ENCODE measurements around the gene FAIM2. TPM values are rescaled to one million over a fixed set of nuclear protein-coding genes. Genes with fewer than 3 reads are reported as not detected.
A peak's percentile ranks its signal among the peaks of the same experiment; 100 is the strongest.

FAIM2 gene
- total RNA-seq, 5 donors from 2014 or later (not counting 1 experiment from before 2014, with no cell fraction given), result 0.25 to 0.30 TPM; not detected in 3

DNA sequence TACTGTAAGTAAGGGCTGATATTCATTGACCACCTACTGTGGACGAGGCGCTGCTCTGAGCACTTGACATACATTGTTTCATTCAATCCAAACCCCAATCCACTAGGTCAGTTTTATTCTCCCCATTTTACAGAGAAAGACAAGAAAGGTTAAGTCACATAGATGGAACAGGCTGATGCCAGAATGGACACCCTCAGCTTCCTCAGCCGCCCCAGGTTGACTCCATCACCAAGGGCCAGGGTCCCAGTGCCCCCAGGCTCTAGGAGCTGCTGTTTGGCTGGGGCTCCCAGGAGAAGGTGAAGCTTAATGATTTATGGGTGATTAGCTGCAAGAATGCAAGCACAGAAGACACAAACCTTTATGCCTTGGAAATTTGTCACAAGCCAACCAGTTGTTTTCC is 46.2 kb upstream of the FAIM2 start:
- Mint-ChIP-seq H3K27me3 (peaks cover 13 to 41% of the 10 kb centered on the region in 2 donors), H3K27ac (no peak overlapping the region), H3K4me1 (peaks cover 13 to 15% (median 15%) of the 10 kb centered on the region in 3 donors), H3K9me3 (no peaks in the 10 kb centered on the region), H3K36me3 (no peaks in the 10 kb centered on the region), H3K4me3 (no peak overlapping the region)
- H3K36me3 ChIP-seq (ENCODE audit: control insufficient read depth in 2 of 2, extremely low read depth in 1 of 2, insufficient read depth in 1 of 2, low read length in 1 of 2), result no peaks in the 10 kb centered on the region
- WGBS (ENCODE audit: insufficient coverage), result no CpG with 5 or more reads among the region's 3 CpGs
- H3K4me3 ChIP-seq (ENCODE audit: control insufficient read depth in 1 of 2, extremely low read depth in 1 of 2, low read length in 1 of 2), result no peak overlapping the region
- no peak for DNase-seq
- POLR2A ChIA-PET, result interaction anchor here in 1 of 2 donors (0.7 kb wide), 1 partner anchor 11 kb away, joined by 6 read pairs; no protein-coding TSS in a partner anchor
- H3K4me1 ChIP-seq (ENCODE audit: control insufficient read depth in 1 of 2, extremely low read depth in 1 of 2, insufficient read depth in 2 of 2, low read length in 2 of 2), result peaks cover 0 to 7% of the 10 kb centered on the region in 2 experiments
- H3K27me3 ChIP-seq (replicated peaks in 1 of 2; ENCODE audit: control insufficient read depth in 2 of 2, extremely low read depth in 1 of 2, insufficient read depth in 2 of 2, low read length in 1 of 2), result peaks cover 9 to 56% of the 10 kb centered on the region in 2 experiments
- CTCF ChIA-PET, result no interaction called here
- H3K9me3 ChIP-seq, result no peaks in the 10 kb centered on the region
- ATAC-seq (replicated peaks in 1 of 4), result no peak
- no peak overlapping the region for H3K27ac ChIP-seq (ENCODE audit: low read length)

GRCh38 chr12:49948866-49949845 is 45.5 kb upstream of the FAIM2 start:
- WGBS (ENCODE audit: insufficient coverage), result 76% methylated on average over 5 of the region's 13 CpGs
- H3K4me3 Mint-ChIP-seq, result no peak overlapping the region
- peaks cover 6 to 34% of the 10 kb centered on the region in 2 donors for H3K27me3 Mint-ChIP-seq
- no peak overlapping the region for H3K27ac Mint-ChIP-seq
- H3K9me3 ChIP-seq, result no peaks in the 10 kb centered on the region
- H3K27ac ChIP-seq (ENCODE audit: low read length), result no peak overlapping the region
- POLR2A ChIA-PET, result no interaction called here
- no peak for ATAC-seq (replicated peaks in 1 of 4)
- peaks cover 0 to 9% of the 10 kb centered on the region in 2 experiments for H3K4me1 ChIP-seq (ENCODE audit: control insufficient read depth in 1 of 2, extremely low read depth in 1 of 2, insufficient read depth in 2 of 2, low read length in 2 of 2)
- peaks cover 4 to 49% of the 10 kb centered on the region in 2 experiments for H3K27me3 ChIP-seq (replicated peaks in 1 of 2; ENCODE audit: control insufficient read depth in 2 of 2, extremely low read depth in 1 of 2, insufficient read depth in 2 of 2, low read length in 1 of 2)
- CTCF ChIA-PET, result no interaction called here
- no peak overlapping the region for H3K4me3 ChIP-seq (ENCODE audit: control insufficient read depth in 1 of 2, extremely low read depth in 1 of 2, low read length in 1 of 2)
- no peaks in the 10 kb centered on the region for H3K9me3 Mint-ChIP-seq
- no peak for DNase-seq
- H3K36me3 Mint-ChIP-seq, result no peaks in the 10 kb centered on the region
- peaks cover 17 to 20% (median 18%) of the 10 kb centered on the region in 3 donors for H3K4me1 Mint-ChIP-seq
- H3K36me3 ChIP-seq (ENCODE audit: control insufficient read depth in 2 of 2, extremely low read depth in 1 of 2, insufficient read depth in 1 of 2, low read length in 1 of 2), result no peaks in the 10 kb centered on the region

DNA sequence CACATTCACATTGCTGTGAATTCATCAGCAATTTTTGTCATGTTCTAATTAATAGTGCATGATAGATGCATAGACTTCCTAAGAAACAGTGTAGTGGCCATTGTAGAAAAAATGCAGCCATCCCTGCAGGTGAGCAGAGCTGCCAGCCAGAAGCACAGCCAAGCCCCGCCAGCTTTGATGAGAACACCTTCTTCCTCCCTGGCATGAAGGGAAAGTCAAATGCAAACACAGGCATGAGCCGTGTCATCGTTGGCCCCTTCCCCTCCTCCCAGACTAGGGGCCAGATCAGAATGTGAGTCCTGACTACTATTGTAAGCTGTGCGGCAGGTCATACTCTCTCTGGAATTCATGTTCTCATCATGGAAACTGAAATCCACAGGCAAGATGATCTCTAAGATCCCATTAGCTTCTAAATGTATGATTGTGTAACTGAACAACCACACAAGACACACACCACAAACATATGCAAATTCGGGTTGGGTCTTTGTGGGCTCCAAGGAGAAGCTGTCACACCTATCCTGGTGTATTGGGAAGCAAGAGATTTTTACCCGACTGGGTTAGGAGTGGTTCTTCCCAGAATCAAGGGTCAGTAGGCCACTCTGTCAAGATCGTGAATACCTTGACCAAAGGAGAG is 44.0 kb upstream of the FAIM2 start:
- no peak overlapping the region for H3K4me3 ChIP-seq (ENCODE audit: control insufficient read depth in 1 of 2, extremely low read depth in 1 of 2, low read length in 1 of 2)
- peaks cover 2 to 42% of the 10 kb centered on the region in 2 experiments for H3K27me3 ChIP-seq (replicated peaks in 1 of 2; ENCODE audit: control insufficient read depth in 2 of 2, extremely low read depth in 1 of 2, insufficient read depth in 2 of 2, low read length in 1 of 2)
- no peaks in the 10 kb centered on the region for H3K9me3 ChIP-seq
- no peak for DNase-seq
- no peaks in the 10 kb centered on the region for H3K36me3 Mint-ChIP-seq
- H3K4me3 Mint-ChIP-seq, result no peak overlapping the region
- ATAC-seq (replicated peaks in 1 of 4), result no peak
- ChIA-PET POLR2A (no interaction called here), CTCF (interaction anchor here in 1 of 2 donors (0.7 kb wide), 1 partner anchor 123 kb away, joined by 3 read pairs; no protein-coding TSS in a partner anchor)
- WGBS (ENCODE audit: insufficient coverage), result 78% methylated on average over 5 of the region's 7 CpGs
- peaks cover 0 to 16% of the 10 kb centered on the region in 2 experiments for H3K4me1 ChIP-seq (ENCODE audit: control insufficient read depth in 1 of 2, extremely low read depth in 1 of 2, insufficient read depth in 2 of 2, low read length in 2 of 2)
- peaks cover 0 to 20% of the 10 kb centered on the region in 2 donors for H3K27me3 Mint-ChIP-seq
- no peak overlapping the region for H3K27ac ChIP-seq (ENCODE audit: low read length)
- H3K4me1 Mint-ChIP-seq, result peaks cover 17 to 33% (median 25%) of the 10 kb centered on the region in 3 donors
- H3K9me3 Mint-ChIP-seq, result no peaks in the 10 kb centered on the region
- H3K36me3 ChIP-seq (ENCODE audit: control insufficient read depth in 2 of 2, extremely low read depth in 1 of 2, insufficient read depth in 1 of 2, low read length in 1 of 2), result no peaks in the 10 kb centered on the region
- H3K27ac Mint-ChIP-seq, result no peak overlapping the region

DNA sequence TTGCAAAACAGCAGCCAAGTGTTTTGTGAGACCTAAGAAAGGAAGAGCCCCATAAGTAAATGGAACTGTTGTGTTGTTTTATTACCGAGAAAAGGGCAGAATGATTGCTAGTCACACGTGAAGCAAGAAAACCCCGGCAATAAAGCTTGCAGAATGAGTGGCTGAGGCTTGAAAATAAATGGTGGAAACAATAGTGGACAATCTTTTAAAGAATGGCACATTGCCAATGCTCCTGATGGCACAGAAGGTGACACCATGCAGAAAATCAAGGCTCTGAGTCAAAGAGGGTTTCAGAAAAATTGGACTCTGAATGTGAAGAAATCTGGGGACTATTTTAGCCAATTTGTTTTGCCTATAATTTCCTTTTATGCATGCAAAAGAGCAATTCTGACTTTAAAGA is 42.8 kb upstream of the FAIM2 start:
- Mint-ChIP-seq H3K27ac (peak overlapping the region; percentile 29 to 97), H3K27me3 (peaks cover 0 to 15% of the 10 kb centered on the region in 2 donors), H3K9me3 (no peaks in the 10 kb centered on the region), H3K4me1 (peaks cover 17 to 43% (median 29%) of the 10 kb centered on the region in 3 donors), H3K4me3 (peak overlapping the region in 1 of 3 donors; percentile 81), H3K36me3 (no peaks in the 10 kb centered on the region)
- Histone ChIP-seq H3K36me3 (ENCODE audit: control insufficient read depth in 2 of 2, extremely low read depth in 1 of 2, insufficient read depth in 1 of 2, low read length in 1 of 2) (no peaks in the 10 kb centered on the region), H3K27me3 (replicated peaks in 1 of 2; ENCODE audit: control insufficient read depth in 2 of 2, extremely low read depth in 1 of 2, insufficient read depth in 2 of 2, low read length in 1 of 2) (peaks cover 0 to 35% of the 10 kb centered on the region in 2 experiments), H3K4me1 (ENCODE audit: control insufficient read depth in 1 of 2, extremely low read depth in 1 of 2, insufficient read depth in 2 of 2, low read length in 2 of 2) (peaks cover 0 to 21% of the 10 kb centered on the region in 2 experiments), H3K4me3 (ENCODE audit: control insufficient read depth in 1 of 2, extremely low read depth in 1 of 2, low read length in 1 of 2) (no peak overlapping the region), H3K27ac (ENCODE audit: low read length) (no peak overlapping the region), H3K9me3 (no peaks in the 10 kb centered on the region)
- CTCF ChIA-PET, result interaction anchor here (0.5 to 1.7 kb wide), 6 partner anchors 9 to 180 kb away, joined by 3 to 16 read pairs (median 4); partner anchors contain the start of gene SMARCD1 (in 1 of the 2)
- WGBS (ENCODE audit: insufficient coverage), result 64% methylated on average over 3 of the region's 3 CpGs
- POLR2A ChIA-PET, result no interaction called here
- no peak for ATAC-seq (replicated peaks in 1 of 4)
- no peak for DNase-seq

- Mint-ChIP-seq H3K4me3 (peak overlapping the region in 1 of 3 donors; percentile 81), H3K9me3 (no peaks in the 10 kb centered on the region), H3K27me3 (peaks cover 0 to 13% of the 10 kb centered on the region in 2 donors), H3K27ac (peak overlapping the region; percentile 84 to 97), H3K36me3 (no peaks in the 10 kb centered on the region), H3K4me1 (peaks cover 17 to 47% (median 29%) of the 10 kb centered on the region in 3 donors)
- Histone ChIP-seq H3K4me3 (ENCODE audit: control insufficient read depth in 1 of 2, extremely low read depth in 1 of 2, low read length in 1 of 2) (no peak overlapping the region), H3K9me3 (no peaks in the 10 kb centered on the region), H3K27ac (ENCODE audit: low read length) (peak overlapping the region; percentile 30), H3K36me3 (ENCODE audit: control insufficient read depth in 2 of 2, extremely low read depth in 1 of 2, insufficient read depth in 1 of 2, low read length in 1 of 2) (no peaks in the 10 kb centered on the region), H3K4me1 (ENCODE audit: control insufficient read depth in 1 of 2, extremely low read depth in 1 of 2, insufficient read depth in 2 of 2, low read length in 2 of 2) (peaks cover 0 to 21% of the 10 kb centered on the region in 2 experiments), H3K27me3 (replicated peaks in 1 of 2; ENCODE audit: control insufficient read depth in 2 of 2, extremely low read depth in 1 of 2, insufficient read depth in 2 of 2, low read length in 1 of 2) (peaks cover 0 to 31% of the 10 kb centered on the region in 2 experiments)
- ATAC-seq (replicated peaks in 1 of 4) (peak in 2 of 4 experiments; percentile 27 to 36), DNase-seq (peak in 2 of 35 experiments; percentile 9 to 34)
- POLR2A ChIA-PET, result no interaction called here
- CTCF ChIA-PET, result interaction anchor here (0.6 to 1.7 kb wide), 8 partner anchors 9 to 163 kb away, joined by 3 to 16 read pairs (median 4); partner anchors contain the start of gene SMARCD1 (in 1 of the 2)
- 74% methylated on average over 7 of the region's 9 CpGs for WGBS (ENCODE audit: insufficient coverage)
Measured at GRCh38 chr12:49946086-49946485, 42.4 kb upstream of the FAIM2 start.
